HG02943 (cell line): ENCODE measurements around the gene SMIM38.

ENCODE experiments used
- ATAC-seq: cut with Tn5 transposase; IDR thresholded peaks from one replicate; pipeline ENCODE4 v1.9.1; 2021; ENCODE audit warnings: mild to moderate bottlenecking, low read depth, moderate library complexity; ENCODE audit not compliant: unreplicated experiment

Gene SMIM38

DNA sequence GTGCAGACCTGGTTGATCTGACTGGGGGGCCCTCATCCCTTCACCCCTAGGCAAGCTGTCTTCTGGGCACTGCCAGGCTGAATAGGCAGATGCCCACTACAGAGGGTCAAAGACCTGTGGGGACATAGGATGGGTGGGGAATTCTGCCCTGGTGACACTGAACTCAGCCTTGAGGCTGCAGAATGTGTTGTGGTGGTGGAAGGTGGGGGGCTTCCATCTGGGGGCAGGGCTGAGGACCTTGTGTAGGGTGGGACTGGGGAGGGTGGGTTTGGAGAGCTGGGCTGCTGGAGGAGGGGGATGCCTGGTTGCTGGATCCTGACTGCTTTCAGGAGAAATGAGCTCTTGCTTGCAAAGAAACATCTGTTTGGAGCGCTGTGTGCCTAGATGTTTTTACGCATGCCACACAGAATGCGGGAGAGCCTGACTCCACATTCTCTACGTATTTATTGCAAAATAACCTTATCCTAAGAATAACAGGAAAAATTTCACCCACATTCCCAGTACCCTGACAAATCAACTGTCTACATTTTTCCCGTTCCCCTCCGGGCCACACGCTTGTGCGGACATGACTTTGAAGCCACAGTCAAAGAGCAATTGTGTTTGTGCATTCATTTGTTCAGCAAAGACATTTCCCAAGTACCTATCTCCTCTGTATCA, 18.3 kb downstream of the SMIM38 start:
- ATAC-seq = no peak

DNA sequence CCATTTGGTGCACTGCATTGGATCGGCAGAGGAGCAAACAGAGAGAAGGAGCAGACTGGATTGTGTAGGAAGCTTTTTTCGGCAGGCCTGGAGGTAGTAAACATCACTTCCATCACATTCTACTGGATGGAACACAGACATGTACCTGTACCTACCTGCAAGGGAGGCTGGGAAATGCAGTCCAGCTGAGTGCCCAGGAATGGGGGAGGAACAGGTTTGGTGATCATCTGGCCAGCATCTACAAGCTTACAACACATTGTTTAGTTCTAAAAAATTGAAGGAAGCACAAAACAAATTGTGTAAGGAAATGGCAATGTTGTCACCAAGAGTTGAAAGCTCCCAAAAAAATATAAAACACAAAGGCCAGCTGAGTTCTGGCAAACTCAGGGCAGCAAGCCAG, 19.1 kb downstream of the SMIM38 start:
- ATAC-seq = no peak

- no peak for ATAC-seq
Observed at GRCh38 chr11:69178819-69179482, 23.2 kb downstream of the SMIM38 start.

GRCh38 chr11:69180226-69180625, 24.5 kb downstream of the SMIM38 start:
- no peak for ATAC-seq

GRCh38 chr11:69180726-69181125, 25.0 kb downstream of the SMIM38 start:
- ATAC-seq = no peak

DNA sequence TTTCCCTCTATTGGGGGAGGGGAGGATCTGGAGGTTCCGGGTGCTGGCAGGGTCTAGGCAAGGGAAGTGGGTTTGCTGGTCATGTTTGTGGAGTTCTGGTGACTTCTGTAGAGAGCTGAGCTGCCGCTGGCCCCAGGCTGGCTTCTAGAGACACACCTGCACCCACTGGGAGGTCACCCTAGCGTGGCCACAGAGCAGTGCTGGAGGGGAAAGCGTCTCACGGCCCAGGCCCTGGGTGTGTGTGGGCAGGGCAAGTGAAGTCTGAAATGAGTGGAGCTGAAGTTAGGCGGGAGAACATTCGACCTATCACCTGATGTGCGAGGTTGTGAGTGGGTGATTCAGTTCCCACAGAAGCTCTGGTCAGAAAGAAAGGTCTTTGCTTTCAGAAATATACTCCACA, 27.9 kb downstream of the SMIM38 start:
- no peak for ATAC-seq

DNA sequence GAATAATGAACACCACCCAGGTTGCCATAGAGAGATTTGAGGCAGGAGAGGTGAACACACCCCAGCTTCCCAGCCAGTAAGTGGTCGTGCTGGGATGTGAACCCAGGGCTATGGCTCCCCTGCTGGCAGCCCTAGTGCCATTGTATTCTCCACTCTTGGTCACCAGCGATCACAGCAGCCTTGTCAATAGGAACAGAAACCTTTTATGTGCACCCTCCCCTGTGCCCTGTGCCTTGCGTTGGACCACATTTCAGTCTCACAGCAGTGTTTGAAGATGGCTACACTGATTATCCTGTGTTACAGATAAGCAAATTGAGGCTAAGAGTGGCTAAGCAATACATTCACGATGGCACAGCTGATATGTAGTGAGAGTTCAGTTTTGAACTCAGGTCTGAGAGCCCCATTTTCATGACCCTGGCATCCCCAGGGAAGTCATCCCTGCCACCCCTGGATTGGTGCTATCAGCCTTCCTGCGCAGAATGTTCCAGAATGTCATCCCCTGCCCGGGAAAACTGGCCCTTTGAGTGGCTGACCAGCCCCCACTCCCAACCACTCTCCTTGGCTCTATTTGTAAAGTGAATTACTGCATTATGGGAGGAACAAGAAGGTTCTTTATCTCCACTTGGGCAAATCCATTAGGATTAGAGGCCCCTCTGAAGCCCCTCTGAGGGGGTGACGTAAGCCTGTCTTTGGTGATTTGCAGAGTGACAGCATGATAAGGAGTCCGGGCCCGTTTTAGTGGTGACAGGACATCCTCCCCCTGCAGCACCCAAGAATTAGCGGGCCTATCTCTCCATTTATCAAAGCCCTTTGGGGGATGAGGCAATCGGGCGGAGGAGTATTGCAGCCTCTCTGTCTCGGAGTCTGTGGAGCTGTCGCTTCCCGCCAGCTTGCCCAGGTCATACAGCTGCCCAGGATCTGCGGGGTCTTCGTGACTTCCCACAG, 30.9 kb downstream of the SMIM38 start:
- no peak for ATAC-seq

GRCh38 chr11:69187540-69188065, 31.9 kb downstream of the SMIM38 start:
- no peak for ATAC-seq

DNA sequence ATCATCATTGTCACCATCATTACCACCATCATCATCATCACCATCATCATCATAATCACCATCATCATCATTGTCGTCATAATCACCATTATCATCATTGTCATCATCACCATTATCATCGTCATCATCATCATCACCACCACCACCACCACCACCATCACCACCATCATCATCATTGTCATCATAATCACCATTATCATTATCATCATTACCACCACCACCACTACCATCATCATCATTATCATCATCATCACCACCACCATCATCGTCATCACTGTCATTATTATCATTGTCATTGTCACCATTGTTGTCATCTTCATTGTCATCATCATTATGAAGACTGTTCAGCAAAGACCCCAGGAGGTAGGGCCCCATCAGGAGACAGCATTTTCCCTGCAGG, 33.3 kb downstream of the SMIM38 start:
- no peak for ATAC-seq

DNA sequence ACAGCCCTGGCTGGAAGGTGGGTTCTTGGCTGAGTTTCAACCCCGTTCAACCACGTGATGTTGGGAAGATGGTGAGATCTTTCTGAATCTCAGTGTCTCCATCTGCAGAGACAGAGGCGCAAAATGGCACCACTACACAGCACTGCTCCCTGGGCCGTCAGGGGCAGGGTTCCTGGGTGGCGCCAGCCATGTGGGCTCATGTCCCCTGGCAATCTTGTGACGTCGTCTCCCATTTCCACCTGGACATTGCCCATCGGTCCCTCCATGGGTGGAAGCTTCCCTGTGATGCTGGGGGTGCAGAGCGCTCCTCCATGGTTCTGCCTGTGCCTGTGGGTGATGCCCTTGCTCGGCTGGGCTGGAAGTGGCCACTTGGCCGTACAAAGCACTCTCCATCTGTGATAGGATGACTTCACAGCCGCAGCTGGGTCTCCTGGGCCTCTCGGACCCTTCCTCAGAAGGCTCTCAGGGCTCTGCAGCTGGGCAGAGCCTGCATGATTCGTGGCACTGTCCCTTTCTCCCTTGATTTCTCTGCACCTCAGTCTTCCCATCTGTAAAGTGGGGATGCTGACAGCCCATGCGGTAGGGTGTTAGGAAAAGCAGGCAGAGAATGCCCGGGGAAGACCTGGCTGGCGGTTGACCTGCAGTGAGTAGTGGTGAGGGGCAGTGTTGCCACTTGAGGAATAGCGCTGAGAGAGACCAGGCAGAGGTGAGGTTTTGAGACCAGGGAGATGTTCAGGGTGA, 35.2 kb downstream of the SMIM38 start:
- no peak for ATAC-seq

GRCh38 chr11:69192301-69192721, 36.6 kb downstream of the SMIM38 start:
- no peak for ATAC-seq

GRCh38 chr11:69193151-69193550, 37.4 kb downstream of the SMIM38 start:
- no peak for ATAC-seq

DNA sequence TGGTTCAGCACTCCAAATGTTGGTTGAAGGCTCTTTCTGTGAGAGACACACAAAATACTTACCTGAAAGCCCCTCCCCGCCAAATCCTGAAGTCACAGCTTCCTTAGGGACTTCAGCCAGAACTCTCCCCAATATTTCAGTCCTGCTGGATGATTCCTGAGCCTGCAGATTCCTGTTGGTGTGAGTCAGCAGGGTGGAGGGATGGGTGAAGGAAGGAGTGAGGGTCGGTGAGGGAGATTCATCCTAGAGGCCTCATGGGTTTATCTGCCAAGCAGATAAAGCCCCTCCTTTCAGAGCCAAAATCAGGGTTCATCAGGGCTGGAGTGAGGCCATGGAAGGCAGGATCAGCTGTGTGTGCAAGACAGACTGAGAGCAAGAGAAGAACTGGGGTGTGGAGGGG, 37.9 kb downstream of the SMIM38 start:
- no peak for ATAC-seq

DNA sequence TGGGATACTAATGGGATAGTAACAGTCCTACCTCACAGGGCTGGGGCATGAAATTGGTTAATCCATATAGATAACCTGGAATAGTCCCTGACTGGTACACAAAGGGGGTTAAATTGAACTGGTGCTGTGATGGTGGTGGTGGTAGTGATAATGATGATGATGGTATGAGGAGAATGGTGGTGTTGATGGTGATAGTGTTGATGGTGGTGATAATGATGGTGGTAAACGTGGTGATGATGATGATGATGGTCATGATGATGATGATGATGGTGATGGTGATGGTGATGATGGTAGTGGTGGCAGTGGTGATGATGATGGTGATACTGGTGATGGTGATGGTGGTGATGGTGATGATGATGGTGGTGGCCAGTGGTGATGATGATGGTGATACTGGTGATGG, 38.7 kb downstream of the SMIM38 start:
- no peak for ATAC-seq

GRCh38 chr11:69194956-69195355, 39.2 kb downstream of the SMIM38 start:
- no peak for ATAC-seq

GRCh38 chr11:69195824-69196782, 40.4 kb downstream of the SMIM38 start:
- ATAC-seq = no peak

DNA sequence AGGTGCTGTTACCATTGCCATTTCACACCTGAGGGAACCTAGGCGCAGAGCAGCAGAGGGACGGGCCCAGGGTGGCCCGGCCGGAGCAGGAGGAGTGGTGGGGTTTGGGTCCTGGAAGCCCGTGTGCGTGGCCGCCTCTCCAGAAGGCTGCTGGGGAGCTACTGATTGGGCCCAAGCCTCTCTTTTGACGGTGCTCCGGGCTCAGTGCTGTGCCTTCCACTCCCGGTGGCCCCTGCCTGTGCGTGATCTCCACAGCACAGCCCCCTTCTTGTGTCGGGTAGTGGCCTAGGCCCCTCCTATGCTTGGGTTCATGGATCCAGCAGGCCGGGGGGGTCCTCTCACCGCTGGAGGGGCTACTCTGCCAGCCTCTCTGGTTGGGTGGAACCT, 41.0 kb downstream of the SMIM38 start:
- ATAC-seq = no peak

DNA sequence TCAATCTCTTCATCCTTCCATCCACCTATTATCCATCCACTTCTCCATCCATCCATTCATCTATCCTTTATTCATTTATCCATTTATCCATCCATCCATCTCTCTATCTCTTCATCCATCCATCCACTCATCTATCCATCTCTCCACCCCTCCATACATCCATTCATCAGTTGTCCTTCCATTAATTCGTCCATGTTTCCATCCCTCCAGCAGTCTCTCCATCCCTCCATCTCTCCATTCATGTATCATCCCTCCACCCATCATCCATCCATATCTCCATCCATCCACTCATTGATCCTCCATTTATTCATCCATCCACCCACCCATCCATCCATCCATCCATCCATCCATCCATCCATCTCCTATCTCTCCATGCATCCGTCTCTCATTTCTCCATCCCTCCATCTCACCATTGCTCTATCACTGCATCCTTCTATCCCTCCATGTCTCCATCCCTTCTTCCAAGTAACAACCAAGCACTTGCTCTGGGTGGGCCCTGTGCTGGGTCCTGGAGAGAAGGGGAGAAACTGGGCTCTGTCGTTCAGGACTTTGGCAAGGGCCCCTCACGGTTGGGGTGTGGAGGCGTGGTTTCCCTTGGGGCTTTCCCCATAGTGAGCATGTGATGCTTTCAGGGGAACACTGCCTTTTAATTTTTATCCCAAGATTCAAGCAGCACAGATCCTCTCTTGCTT, 43.3 kb downstream of the SMIM38 start:
- ATAC-seq = no peak
